ENCODE measurements around the gene ALG1.
"Not testable (repeated sequence)": the region's sequence is repeated elsewhere in the genome, so short reads cannot be mapped to it uniquely, and the experiment has no call there.

Gene ALG1

DNA sequence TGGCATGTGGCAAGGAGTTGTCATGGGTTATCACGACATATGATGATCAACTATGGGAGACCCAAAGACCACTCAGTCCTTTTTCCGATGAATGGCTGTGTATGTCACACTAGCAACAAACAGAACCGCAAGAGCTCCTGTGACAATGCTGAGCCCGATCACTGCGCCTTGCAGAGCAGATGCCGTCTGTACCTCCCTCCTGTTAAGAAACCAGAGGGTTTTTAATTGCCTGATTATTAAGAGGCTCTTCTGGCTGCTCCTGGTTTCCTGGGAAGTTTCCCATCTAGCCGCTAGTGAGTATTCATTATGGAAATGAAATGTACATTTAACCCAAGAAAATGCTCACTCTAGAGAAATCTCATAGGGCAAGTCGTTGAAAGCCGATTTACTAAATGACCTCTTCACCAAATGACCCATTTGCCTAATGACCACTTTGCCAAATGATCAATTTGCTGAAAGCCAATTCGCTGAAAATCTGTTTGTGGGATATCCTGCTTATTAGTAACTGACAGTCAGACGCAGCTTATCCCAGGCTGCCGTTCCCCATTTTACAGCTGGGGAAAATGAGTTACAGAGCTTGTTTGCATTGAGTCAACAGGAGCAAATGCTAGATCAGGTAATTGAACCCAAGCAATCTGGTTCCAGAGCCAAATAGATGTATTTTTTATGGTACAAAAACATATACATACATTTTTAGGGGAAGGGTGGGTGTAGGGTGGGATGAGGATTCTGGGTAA lies 31.8 kb downstream of the ALG1 start:
- DNase-seq: not testable (repeated sequence)

DNA sequence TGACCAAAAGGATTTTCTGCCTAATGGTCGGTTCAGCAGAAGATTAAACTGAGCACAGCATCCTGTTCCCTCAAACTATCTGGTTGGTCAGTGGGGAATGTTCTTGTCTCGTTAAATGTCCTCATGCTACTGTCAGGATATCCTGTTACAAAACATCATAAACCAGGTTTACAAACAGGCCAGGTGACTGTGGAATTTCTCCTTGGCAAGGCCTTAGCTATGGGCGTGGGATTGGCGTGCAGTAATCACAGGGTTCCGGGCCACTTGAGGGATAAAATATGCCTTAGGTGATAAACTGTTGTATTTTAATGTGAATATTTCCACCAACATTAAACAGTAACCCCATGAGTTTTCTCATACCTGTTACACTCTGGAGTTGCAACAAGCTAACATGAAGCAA lies 33.4 kb downstream of the ALG1 start:
- DNase-seq: not testable (repeated sequence)

DNA sequence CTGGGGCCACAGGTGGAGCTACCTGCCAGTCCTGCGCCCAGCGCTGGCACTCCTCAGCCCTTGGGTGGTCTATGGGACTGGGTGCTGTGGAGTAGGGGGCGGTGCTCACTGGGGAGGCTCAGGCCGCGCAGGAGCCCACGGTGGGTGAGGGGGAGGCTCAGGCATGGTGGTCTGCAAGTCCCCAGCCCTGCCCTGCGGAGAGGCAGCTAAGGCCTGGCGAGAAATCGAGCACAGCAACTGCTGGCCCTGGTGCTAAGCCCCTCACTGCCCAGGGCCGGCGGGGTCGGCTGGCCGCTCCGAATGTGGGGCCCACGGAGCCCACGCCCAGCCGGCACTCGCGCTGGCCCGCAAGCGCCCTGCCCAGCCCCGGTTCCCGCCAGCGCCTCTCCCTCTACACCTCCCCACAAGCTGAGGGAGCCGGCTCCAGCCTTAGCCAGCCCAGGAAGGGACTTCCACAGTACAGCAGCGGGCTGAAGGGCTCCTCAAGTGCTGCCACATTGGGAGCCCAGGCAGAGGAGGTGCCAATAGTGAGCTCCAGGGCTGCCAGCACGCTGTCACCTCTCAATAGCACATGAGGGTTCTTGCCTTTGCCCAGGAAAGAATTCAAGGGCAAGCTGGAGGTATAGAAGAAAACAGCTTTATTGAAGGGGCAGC lies 37.0 kb downstream of the ALG1 start:
- DNase-seq: no peak

DNA sequence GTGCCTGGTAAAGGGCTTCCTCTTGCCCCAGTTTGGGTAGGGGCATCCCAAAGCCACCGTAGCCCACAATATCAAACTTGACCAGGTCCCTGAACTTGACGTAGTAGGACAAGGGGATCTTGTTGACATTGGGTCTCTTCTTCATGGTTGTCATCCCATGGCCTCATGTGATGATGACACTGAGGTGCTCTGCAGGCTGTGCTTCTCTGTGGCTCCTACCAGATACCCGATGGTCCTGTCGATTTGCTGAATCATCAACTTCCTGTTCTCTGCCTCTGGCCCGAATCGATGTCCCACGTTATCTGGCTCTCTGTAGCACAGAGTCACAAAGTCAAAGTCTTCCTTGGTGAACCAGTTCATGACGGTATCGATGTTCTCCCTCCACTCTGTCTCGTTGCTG lies 39.3 kb downstream of the ALG1 start:
- DNase-seq: not testable (repeated sequence)

DNA sequence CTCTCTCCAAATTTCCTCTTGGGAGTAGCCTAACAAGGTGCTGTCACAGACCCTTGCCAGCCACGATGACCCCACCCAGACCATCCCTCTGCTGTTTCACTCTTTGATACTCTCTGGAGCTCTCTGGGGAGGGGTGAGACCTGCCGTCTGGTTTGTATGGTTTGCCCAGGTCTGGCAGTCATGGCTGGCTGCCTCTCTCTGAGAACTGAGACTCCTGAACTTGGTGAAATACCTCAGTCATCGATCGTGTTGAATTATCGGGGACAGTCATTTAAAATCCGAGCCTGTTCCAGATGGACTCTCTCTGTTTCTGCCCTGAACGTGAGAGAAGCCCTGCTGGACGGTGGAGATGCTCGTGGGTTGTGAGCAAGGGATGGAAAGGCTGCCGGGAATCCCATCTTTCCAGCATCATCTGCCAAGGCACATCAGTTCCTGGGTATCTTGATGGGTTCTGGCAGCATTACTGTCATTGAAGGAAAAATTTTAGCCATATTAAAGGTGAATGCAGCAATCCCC lies 45.2 kb downstream of the ALG1 start:
- not testable (repeated sequence) for DNase-seq

DNA sequence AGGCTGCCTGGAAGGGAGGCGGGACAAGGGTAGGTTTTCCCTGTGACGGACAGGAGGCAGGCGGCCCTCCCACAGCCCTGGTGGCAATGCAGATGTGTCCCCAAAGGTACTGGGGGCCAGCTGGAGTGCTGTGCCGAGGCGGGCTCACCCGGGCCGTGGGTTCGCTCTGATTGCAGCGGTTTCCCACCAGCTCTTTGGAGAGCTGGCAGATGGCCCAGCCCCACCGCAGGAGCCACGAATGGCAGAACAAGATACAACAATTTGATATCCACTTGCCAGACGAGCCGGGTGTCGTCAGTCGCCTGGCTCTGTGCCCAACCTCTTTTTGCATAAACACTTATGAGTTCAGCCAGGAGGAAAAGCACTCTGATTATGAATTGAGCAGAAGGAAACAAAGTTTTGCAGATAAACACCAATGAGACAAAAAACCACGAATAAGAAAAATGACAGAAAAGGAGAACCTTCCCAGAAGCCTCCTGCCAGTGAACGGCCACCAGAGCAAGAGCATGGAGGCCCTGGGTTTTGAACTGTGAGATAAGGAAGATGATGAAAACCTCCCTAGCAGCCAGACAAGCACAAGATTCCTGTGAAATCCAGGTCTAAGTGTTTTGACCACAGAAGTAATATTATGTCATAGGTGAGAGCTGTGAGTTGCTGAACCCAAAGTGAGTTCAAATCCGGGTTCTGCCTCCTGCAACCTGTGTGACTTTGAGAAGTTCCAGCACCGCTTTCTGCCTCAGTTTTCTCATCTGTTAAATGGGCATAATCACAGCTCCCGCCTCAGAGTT lies 45.9 kb downstream of the ALG1 start:
- not testable (repeated sequence) for DNase-seq

DNA sequence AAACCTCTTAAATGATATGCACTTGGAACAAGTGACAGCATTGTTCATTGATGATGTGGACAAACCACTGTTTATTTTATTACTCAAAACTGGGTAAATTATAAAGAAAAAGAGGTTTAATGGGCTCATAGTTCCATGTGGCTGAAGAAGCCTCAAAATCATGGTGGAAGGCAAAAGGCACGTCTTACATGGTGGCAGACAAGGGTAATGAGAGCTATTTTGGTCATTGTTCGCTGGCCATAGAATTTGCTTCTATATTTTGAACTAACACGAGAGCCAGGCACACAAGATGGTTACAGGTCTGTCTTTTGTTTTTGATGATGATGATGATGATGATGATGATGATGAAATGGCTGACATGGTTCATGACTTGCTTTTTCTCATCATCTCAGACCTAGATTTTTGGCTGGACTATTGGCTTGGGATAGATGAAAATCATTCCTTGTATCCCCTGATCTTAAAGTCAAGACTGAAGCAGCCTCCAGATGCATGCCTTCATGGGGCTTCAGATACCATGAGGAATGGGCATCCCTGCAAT lies 59.9 kb downstream of the ALG1 start:
- not testable (repeated sequence) for DNase-seq

DNA sequence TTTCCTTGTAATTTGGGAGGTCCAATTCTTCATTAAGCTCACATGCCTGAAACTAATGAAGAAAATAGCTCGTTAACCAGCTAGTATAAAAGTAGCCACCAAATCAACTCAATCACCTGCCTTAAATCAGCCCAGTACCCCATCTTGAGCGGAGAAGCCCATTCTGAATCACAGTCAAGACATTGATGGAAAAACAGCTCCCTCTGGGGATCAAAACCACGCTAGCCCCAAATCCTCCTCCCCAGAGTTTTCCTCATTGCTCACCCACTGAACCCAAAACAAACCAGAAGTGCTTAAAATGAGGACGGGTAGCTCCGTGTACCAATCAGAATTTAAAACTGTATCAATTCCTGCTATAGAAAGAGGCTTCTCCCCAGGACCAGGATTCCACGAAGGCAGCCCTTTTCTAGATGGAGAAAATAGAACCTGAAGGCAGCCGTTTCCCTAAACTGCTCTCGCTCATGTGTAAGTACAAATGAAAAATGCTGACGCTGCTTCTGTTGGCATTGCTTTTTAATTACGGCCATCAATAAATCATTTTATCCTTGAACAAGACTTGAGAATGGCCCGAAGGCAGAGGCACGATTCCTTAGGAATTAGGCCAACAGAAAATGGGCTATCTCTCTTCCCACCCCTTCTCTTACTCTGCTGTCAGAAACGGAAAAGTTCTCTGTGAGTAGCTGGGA lies 61.4 kb downstream of the ALG1 start:
- not testable (repeated sequence) for DNase-seq

DNA sequence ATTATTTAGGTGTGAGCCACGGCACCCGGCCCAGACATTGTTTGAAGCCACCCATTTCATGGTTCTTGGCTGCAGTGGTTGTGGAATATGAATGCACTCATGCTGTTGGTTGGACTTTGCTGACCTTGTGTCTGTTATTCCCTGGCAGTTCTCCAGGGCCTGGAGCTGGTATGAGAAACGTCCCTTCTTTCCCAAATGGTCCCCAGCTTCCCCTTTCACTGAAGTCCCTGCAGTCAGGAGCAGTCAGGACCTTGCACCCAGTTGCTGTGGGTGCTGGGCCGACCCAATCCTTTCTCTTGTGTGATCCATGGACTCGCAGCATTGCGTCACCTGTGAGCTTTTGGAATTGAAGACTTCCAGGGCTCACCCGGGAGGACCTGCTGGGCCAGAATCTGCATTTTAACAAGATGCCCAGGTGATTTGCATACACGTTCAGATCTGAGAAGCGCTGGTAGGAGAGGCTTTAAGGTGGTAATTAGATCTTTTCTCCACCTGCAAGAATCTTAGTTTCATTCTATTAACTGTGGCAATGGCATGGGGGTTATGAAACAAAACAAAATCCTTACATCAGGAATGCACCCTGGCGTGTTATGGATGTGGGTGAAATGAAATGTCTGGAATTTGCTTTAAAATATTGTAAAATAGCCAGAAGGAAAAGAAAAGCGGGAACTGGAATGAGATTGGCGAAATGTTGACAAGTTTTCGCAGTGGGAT lies 63.3 kb downstream of the ALG1 start:
- DNase-seq: not testable (repeated sequence)
